Muscle of back (tissue), 13 donors: ENCODE measurements around the gene CCZ1B. TPM values are rescaled to one million over a fixed set of nuclear protein-coding genes. Genes with fewer than 3 reads are reported as not detected.
"Not testable (repeated sequence)": the region's sequence is repeated elsewhere in the genome, so short reads cannot be mapped to it uniquely, and the experiment has no call there.

ENCODE experiments used
- DNase-seq, 3 donors: peaks; one replicate each; pipeline versions ENCODE4 v3.0.0 to v3.0.0-alpha.2; 2013
- long read RNA-seq, 9 donors: transcript quantifications; one replicate each; lab custom pipeline, GENCODE V29; 2026
- polyA plus RNA-seq, 10 donors: library from polyadenylated mRNA; unstranded; fragments of 120-200 nt; gene quantifications; one replicate each; pipeline ENCODE4 v1.2.1, GENCODE V29; 2013; ENCODE audit not compliant: insufficient read length in 10 of 10

CCZ1B gene
- 10 to 100 TPM; 28.5 to 56.0 (median 38.7) TPM for polyA plus RNA-seq
- long read RNA-seq, donor 1, transcript CCZ1B-201 (15 exons, 2,885 nt) = major isoform, 9 of 12 reads
- long read RNA-seq, donor 1, partial matches to known transcripts = 0 of 12 reads
- long read RNA-seq, donor 1, other reads (novel, unspliced or antisense) = 0 of 12 reads
- long read RNA-seq, donor 2, transcript CCZ1B-201 (15 exons, 2,885 nt) = major isoform, 10 of 12 reads
- long read RNA-seq, donor 2, partial matches to known transcripts = 0 of 12 reads
- long read RNA-seq, donor 2, other reads (novel, unspliced or antisense) = 0 of 12 reads
- long read RNA-seq, donor 3 = 0 reads
- long read RNA-seq, donor 4, partial matches to known transcripts = 0 of 2 reads
- long read RNA-seq, donor 4, other reads (novel, unspliced or antisense) = 0 of 2 reads
- long read RNA-seq, donor 5, transcript CCZ1B-201 (15 exons, 2,885 nt) = major isoform, 5 of 16 reads
- long read RNA-seq, donor 5, transcript CCZ1B-211 (2 exons, 545 nt) = major isoform, 5 of 16 reads
- long read RNA-seq, donor 5, partial matches to known transcripts = 0 of 16 reads
- long read RNA-seq, donor 5, other reads (novel, unspliced or antisense) = 0 of 16 reads
- long read RNA-seq, donor 6, transcript CCZ1B-201 (15 exons, 2,885 nt) = major isoform, 5 of 8 reads
- long read RNA-seq, donor 6, partial matches to known transcripts = 0 of 8 reads
- long read RNA-seq, donor 6, other reads (novel, unspliced or antisense) = 0 of 8 reads
- long read RNA-seq, donor 7, transcript CCZ1B-201 (15 exons, 2,885 nt) = major isoform, 10 of 12 reads
- long read RNA-seq, donor 7, partial matches to known transcripts = 0 of 12 reads
- long read RNA-seq, donor 7, other reads (novel, unspliced or antisense) = 0 of 12 reads
- long read RNA-seq, donor 8, partial matches to known transcripts = 0 of 6 reads
- long read RNA-seq, donor 8, other reads (novel, unspliced or antisense) = 0 of 6 reads
- long read RNA-seq, donor 9, partial matches to known transcripts = 0 of 1 reads
- long read RNA-seq, donor 9, other reads (novel, unspliced or antisense) = 0 of 1 reads

GRCh38 chr7:6826151-6826550, at the start of gene CCZ1B:
CCZ1B (minus strand) TSS chr7:6826275; CDS start chr7:6826197, 78 bp downstream.
- DNase-seq = peak; percentile 52 to 83 (median 81)

GRCh38 chr7:6875022-6875421, 48.9 kb upstream of the CCZ1B start:
- DNase-seq = not testable (repeated sequence)

- DNase-seq = not testable (repeated sequence)
Observed at GRCh38 chr7:6872246-6872945, 46.3 kb upstream of the CCZ1B start.

GRCh38 chr7:6871421-6872144, 45.5 kb upstream of the CCZ1B start:
- not testable (repeated sequence) for DNase-seq

- not testable (repeated sequence) for DNase-seq
Observed at GRCh38 chr7:6864751-6865150, 38.7 kb upstream of the CCZ1B start.

- DNase-seq = not testable (repeated sequence)
Observed at GRCh38 chr7:6864188-6864587, 38.1 kb upstream of the CCZ1B start.

GRCh38 chr7:6862876-6863275, 36.8 kb upstream of the CCZ1B start:
- DNase-seq = not testable (repeated sequence)

- DNase-seq = peak in 2 of 3 donors; percentile 22 to 44
Observed at GRCh38 chr7:6857721-6858314, 31.7 kb upstream of the CCZ1B start.

- DNase-seq = not testable (repeated sequence)
Observed at GRCh38 chr7:6855563-6856131, 29.6 kb upstream of the CCZ1B start.

GRCh38 chr7:6854747-6855562, 28.9 kb upstream of the CCZ1B start:
- DNase-seq = peak in 1 of 3 donors; percentile 17

GRCh38 chr7:6853681-6854080, 27.6 kb upstream of the CCZ1B start:
- not testable (repeated sequence) for DNase-seq

GRCh38 chr7:6849127-6849526, 23.1 kb upstream of the CCZ1B start:
- not testable (repeated sequence) for DNase-seq

- not testable (repeated sequence) for DNase-seq
Observed at GRCh38 chr7:6847751-6848150, 21.7 kb upstream of the CCZ1B start.

GRCh38 chr7:6845971-6846449, 19.9 kb upstream of the CCZ1B start:
- not testable (repeated sequence) for DNase-seq

- not testable (repeated sequence) for DNase-seq
Observed at GRCh38 chr7:6843654-6844053, 17.6 kb upstream of the CCZ1B start.

- DNase-seq = not testable (repeated sequence)
Observed at GRCh38 chr7:6843092-6843491, 17.0 kb upstream of the CCZ1B start.

GRCh38 chr7:6842278-6842921, 16.3 kb upstream of the CCZ1B start:
- DNase-seq = not testable (repeated sequence)

GRCh38 chr7:6837081-6837480, 11.0 kb upstream of the CCZ1B start:
- DNase-seq = not testable (repeated sequence)
